DND-41 (cell line): ENCODE measurements around the gene KRTAP13-1.

Experiments
- CTCF ChIP-seq: IDR thresholded peaks from 2 replicates; pipeline ENCODE4 v1.5.1; 2012; ENCODE audit warnings: borderline replicate concordance, low read length, moderate library complexity, mild to moderate bottlenecking; ENCODE audit not compliant: poor library complexity, severe bottlenecking; ENCODE audit errors: extremely low read depth
- EZH2 ChIP-seq: IDR thresholded peaks from 3 replicates; pipeline ENCODE4 v1.6.1; 2012; ENCODE audit warnings: borderline replicate concordance, low read depth, mild to moderate bottlenecking, moderate library complexity, low read length, inconsistent platforms; ENCODE audit not compliant: severe bottlenecking

GRCh38 chr21:30372139-30372770 lies 23.6 kb upstream of the KRTAP13-1 start, which contains the start of gene KRTAP13-2:
- TF ChIP-seq CTCF: no peak
- TF ChIP-seq EZH2: no peak
